ENCODE measurements around the gene DYNC1H1.
"Not testable (repeated sequence)": the region's sequence is repeated elsewhere in the genome, so short reads cannot be mapped to it uniquely, and the experiment has no call there.

The DYNC1H1 gene

GRCh38 chr14:102080183-102081080, 116.1 kb downstream of the DYNC1H1 start:
- TF ChIP-seq CTCF (IDR thresholded peaks at IDR 0.05) = no peak
- Histone ChIP-seq H3K36me3 (peaks cover 77% of the 10 kb centered on the region), H3K27ac (no peak overlapping the region), H3K4me3 (ENCODE audit: low read depth in 1 of 2, low read length in 1 of 2) (no peak overlapping the region), H3K9me3 (no peaks in the 10 kb centered on the region), H3K27me3 (no peaks in the 10 kb centered on the region), H3K4me1 (ENCODE audit: control insufficient read depth in 1 of 2, insufficient read depth in 1 of 2, low read depth in 1 of 2, low read length in 1 of 2) (peaks cover 1 to 8% of the 10 kb centered on the region in 2 experiments)

- Histone ChIP-seq H3K4me3 (ENCODE audit: low read depth in 1 of 2, low read length in 1 of 2) (no peak overlapping the region), H3K27ac (no peak overlapping the region), H3K4me1 (ENCODE audit: control insufficient read depth in 1 of 2, insufficient read depth in 1 of 2, low read depth in 1 of 2, low read length in 1 of 2) (peaks cover 10 to 16% of the 10 kb centered on the region in 2 experiments), H3K36me3 (peaks cover 80% of the 10 kb centered on the region), H3K9me3 (no peaks in the 10 kb centered on the region), H3K27me3 (no peaks in the 10 kb centered on the region)
- TF ChIP-seq CTCF (IDR thresholded peaks at IDR 0.05) = no peak
Measured at GRCh38 chr14:102081231-102082080, 117.1 kb downstream of the DYNC1H1 start.

GRCh38 chr14:102084522-102084921, 120.1 kb downstream of the DYNC1H1 start:
- peaks cover 62% of the 10 kb centered on the region for H3K36me3 ChIP-seq
- H3K27me3 ChIP-seq; H3K4me3 ChIP-seq (ENCODE audit: low read depth in 1 of 2, low read length in 1 of 2); H3K9me3 ChIP-seq: not testable (repeated sequence)
- peaks cover 25 to 30% of the 10 kb centered on the region in 2 experiments for H3K4me1 ChIP-seq (ENCODE audit: control insufficient read depth in 1 of 2, insufficient read depth in 1 of 2, low read depth in 1 of 2, low read length in 1 of 2)
- H3K27ac ChIP-seq = peak overlapping the region; percentile 30

GRCh38 chr14:102084931-102085330, 120.6 kb downstream of the DYNC1H1 start:
- Histone ChIP-seq H3K27me3 (no peaks in the 10 kb centered on the region), H3K36me3 (peaks cover 57% of the 10 kb centered on the region), H3K4me1 (ENCODE audit: control insufficient read depth in 1 of 2, insufficient read depth in 1 of 2, low read depth in 1 of 2, low read length in 1 of 2) (peaks cover 25 to 30% of the 10 kb centered on the region in 2 experiments), H3K4me3 (ENCODE audit: low read depth in 1 of 2, low read length in 1 of 2) (no peak overlapping the region), H3K27ac (peak overlapping the region; percentile 92), H3K9me3 (no peaks in the 10 kb centered on the region)
- TF ChIP-seq CTCF (IDR thresholded peaks at IDR 0.05) = no peak

GRCh38 chr14:102085488-102085887, 121.1 kb downstream of the DYNC1H1 start:
- Histone ChIP-seq H3K4me3 (ENCODE audit: low read depth in 1 of 2, low read length in 1 of 2) (peak overlapping the region; percentile 94 to 99), H3K4me1 (ENCODE audit: control insufficient read depth in 1 of 2, insufficient read depth in 1 of 2, low read depth in 1 of 2, low read length in 1 of 2) (peaks cover 25 to 30% of the 10 kb centered on the region in 2 experiments), H3K27ac (peak overlapping the region; percentile 92), H3K27me3 (no peaks in the 10 kb centered on the region), H3K9me3 (no peaks in the 10 kb centered on the region), H3K36me3 (peaks cover 52% of the 10 kb centered on the region)
- TF ChIP-seq CTCF (IDR thresholded peaks at IDR 0.05) = no peak

Measured in neutrophil (primary cell).